PFSK-1 (cell line): ENCODE data around the gene PTPRN2.

Experiments
- FOXP2 ChIP-seq: optimal IDR thresholded peaks from 2 replicates; pipeline ENCODE3; 2011; ENCODE audit warnings: borderline replicate concordance, control low read depth, inconsistent platforms; ENCODE audit not compliant: insufficient read depth; ENCODE audit errors: extremely low read length, extremely low read depth
- REST ChIP-seq, 2 experiments: IDR thresholded peaks; 2 replicates each; pipeline versions ENCODE4 v1.6.1 to v1.8.0; 2011 to 2012; ENCODE audit warnings: low read depth in 2 of 2, low read length in 2 of 2, control low read depth in 1 of 2, inconsistent platforms in 1 of 2, mild to moderate bottlenecking in 1 of 2, moderate library complexity in 1 of 2; ENCODE audit not compliant: insufficient read depth in 1 of 2
- TAF1 ChIP-seq: IDR thresholded peaks from 2 replicates; pipeline ENCODE4 v1.6.1; 2012; ENCODE audit warnings: low read length, control low read depth, borderline replicate concordance; ENCODE audit not compliant: insufficient read depth

- TF ChIP-seq TAF1: no peak
- TF ChIP-seq REST (IDR thresholded peaks at IDR 0.05; ENCODE audit: insufficient read depth in 1 of 2, low read depth in 2 of 2, low read length in 2 of 2): no peak
- TF ChIP-seq FOXP2: no peak
These were observed 1092.5 kb downstream of the PTPRN2 start for GRCh38 chr7:157495177-157495553.
